ENCODE measurements around the gene CHID1.

The CHID1 gene

DNA sequence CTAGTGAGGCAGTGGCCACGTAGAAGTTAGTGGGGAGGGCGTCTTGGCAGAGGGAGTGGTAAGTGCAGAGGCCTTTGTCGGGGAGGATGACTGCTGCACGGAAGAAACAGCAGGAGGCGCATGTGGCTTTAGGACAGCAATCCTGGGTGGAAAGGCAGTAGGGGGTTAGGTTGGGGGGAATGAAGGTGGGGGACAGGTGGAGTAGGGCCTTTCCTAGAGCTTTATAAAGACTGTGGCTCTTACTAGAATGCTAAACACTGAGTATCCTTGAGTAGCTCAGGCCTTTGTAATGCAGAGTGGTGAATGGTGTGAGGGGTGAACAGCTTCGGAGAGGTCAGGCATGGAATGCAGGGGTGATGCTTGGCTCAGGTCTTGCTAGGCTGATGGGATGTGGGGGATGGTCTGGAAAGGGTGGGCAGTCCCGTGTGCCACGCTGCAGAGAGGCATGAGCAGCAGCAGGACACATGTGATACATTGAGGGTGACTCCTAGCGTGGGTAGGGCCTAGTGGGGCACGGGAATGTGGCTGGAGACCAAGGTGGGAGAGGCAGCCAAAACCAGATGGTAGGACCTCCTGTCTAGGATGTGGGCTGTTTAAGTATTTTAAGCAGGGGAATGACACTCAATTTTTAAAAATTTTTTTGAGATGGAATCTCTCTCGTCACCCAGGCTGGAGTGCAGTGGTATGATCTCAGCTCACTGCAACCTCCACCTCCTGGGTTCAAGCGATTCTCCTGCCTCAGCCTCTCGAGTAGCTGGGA, 34.3 kb upstream of the CHID1 start:
- Histone ChIP-seq H3K4me1 (peaks cover 43% of the 10 kb centered on the region), H3K36me3 (replicated peaks) (peaks cover 23% of the 10 kb centered on the region), H3K27me3 (ENCODE audit: low read depth) (no peaks in the 10 kb centered on the region), H3K9me3 (peaks cover 12% of the 10 kb centered on the region), H3K4me3 (no peak overlapping the region)
- peak; percentile 82 to 83 for DNase-seq (ENCODE audit: low spot score in 2 of 2)
- in situ Hi-C loops (cut with MboI; ENCODE audit: low sequenced_read_pairs) = no loop called here

- Histone ChIP-seq H3K4me1 (peaks cover 46% of the 10 kb centered on the region), H3K9me3 (peaks cover 2% of the 10 kb centered on the region; the same call in 1 of the 2 replicates), H3K27me3 (ENCODE audit: low read depth) (no peaks in the 10 kb centered on the region), H3K36me3 (replicated peaks) (peaks cover 15% of the 10 kb centered on the region), H3K4me3 (no peak overlapping the region)
- no peak for DNase-seq (ENCODE audit: low spot score in 2 of 2)
- in situ Hi-C loops (cut with MboI; ENCODE audit: low sequenced_read_pairs) = no loop called here
These were observed 32.2 kb upstream of the CHID1 start for GRCh38 chr11:942823-943222.

DNA sequence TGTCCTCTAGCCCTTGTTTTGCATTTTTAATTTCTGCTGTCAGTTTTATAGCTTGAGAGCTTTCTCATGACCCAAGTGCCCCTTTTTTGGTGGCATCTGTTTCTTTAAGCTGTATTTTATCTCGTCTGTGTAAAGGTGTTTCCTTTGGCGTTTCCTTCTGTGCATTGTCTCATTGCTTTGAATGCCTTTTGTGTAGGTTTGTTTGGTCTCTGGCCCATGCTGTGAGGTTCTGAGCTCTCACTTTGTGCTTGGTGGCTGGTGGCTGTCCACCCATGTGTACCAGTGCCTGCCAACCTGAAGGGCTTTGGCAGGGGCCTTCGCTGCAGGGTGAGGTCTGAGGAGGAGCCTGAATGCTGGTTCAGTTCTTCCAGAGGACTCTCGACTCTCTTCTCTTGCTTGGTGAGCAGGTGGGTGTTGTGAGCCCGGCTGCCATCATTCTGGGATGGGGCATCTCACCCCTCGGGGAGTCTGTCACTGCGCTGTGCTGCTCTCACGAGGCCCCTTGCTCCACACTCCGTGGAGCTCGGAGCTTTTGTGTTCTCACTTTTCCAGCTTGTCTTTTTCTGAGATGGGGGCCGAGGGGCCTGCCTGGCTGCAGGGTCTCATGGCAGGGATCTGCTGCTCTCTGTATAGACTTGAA, 30.0 kb upstream of the CHID1 start:
- H3K4me1 ChIP-seq = peaks cover 44% of the 10 kb centered on the region
- DNase-seq (ENCODE audit: low spot score in 2 of 2) = no peak
- in situ Hi-C loops (cut with MboI; ENCODE audit: low sequenced_read_pairs) = no loop called here

DNA sequence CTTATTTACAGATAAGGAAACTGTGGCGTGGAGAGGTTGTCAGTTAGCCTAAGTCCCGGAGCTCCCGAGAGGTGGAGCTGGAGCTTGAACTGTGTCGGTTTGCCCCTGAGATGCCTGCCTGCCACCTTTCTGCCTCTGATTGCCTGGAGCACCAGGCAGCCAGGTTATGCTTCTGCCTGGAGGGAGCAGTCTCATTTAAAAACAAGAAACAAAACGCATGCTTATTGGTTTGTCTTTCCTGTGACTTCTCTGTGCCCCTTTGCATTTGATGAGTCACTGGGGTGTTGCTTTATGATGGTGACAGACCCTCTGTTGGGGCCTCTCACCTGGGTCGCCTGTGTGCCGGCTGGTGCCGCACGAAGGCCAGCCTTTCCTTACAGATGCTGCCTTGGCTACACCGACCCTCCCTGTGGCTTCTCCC, 27.2 kb upstream of the CHID1 start:
- in situ Hi-C loops (cut with MboI; ENCODE audit: low sequenced_read_pairs) = no loop called here
- H3K27me3 ChIP-seq (ENCODE audit: low read depth) = no peaks in the 10 kb centered on the region
- peaks cover 46% of the 10 kb centered on the region for H3K4me1 ChIP-seq
- H3K36me3 ChIP-seq (replicated peaks) = no peaks in the 10 kb centered on the region
- H3K9me3 ChIP-seq = no peaks in the 10 kb centered on the region
- DNase-seq (ENCODE audit: low spot score in 2 of 2) = no peak
- no peak overlapping the region for H3K4me3 ChIP-seq

More for the DNA sequence above, 30.0 kb upstream of the CHID1 start:
- Histone ChIP-seq H3K36me3 (replicated peaks) (peaks cover 6% of the 10 kb centered on the region; the same call in 1 of the 2 replicates), H3K4me3 (no peak overlapping the region), H3K9me3 (no peaks in the 10 kb centered on the region), H3K27me3 (ENCODE audit: low read depth) (no peaks in the 10 kb centered on the region)

- Histone ChIP-seq H3K4me1 (peaks cover 49% of the 10 kb centered on the region), H3K36me3 (replicated peaks) (no peaks in the 10 kb centered on the region), H3K27me3 (ENCODE audit: low read depth) (no peaks in the 10 kb centered on the region), H3K4me3 (no peak overlapping the region), H3K9me3 (no peaks in the 10 kb centered on the region)
- DNase-seq (ENCODE audit: low spot score in 2 of 2) = no peak
- in situ Hi-C loops (cut with MboI; ENCODE audit: low sequenced_read_pairs) = no loop called here
These were observed 25.6 kb upstream of the CHID1 start for GRCh38 chr11:936199-936598.

DNA sequence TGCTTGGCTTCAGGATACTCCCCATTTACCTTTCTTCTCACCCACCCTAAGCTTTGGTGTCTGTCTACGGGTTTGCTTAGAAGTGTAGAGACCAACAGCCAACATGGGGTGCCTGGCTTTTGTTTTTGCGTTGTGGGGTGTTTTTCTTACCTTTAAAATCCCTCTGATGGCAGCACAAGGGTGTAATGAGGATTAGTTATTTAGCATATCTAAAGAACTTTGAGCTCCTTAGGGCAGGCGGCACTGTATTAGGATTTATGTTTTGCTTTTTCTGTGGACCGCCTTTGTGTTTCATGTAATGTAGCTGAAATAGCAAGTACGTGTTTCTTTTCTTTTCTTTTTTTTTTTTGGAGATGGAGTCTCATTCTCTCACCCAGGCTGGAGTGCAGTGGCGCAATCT, 23.9 kb upstream of the CHID1 start:
- peak; percentile 71 to 99 for DNase-seq (ENCODE audit: low spot score in 2 of 2)
- H3K4me3 ChIP-seq = peak overlapping the region; percentile 4; the same call in 1 of the 2 replicates
- no peaks in the 10 kb centered on the region for H3K36me3 ChIP-seq (replicated peaks)
- no peaks in the 10 kb centered on the region for H3K9me3 ChIP-seq
- H3K27me3 ChIP-seq (ENCODE audit: low read depth) = no peaks in the 10 kb centered on the region
- in situ Hi-C loops (cut with MboI; ENCODE audit: low sequenced_read_pairs) = no loop called here
- H3K4me1 ChIP-seq = peaks cover 42% of the 10 kb centered on the region

- H3K9me3 ChIP-seq = no peaks in the 10 kb centered on the region
These were observed 23.3 kb upstream of the CHID1 start for GRCh38 chr11:933936-934335.

GRCh38 chr11:933142-933851, 22.7 kb upstream of the CHID1 start:
- Histone ChIP-seq H3K9me3 (no peaks in the 10 kb centered on the region), H3K27me3 (ENCODE audit: low read depth) (no peaks in the 10 kb centered on the region), H3K4me1 (peaks cover 49% of the 10 kb centered on the region), H3K4me3 (no peak overlapping the region), H3K36me3 (replicated peaks) (0 out of 2 replicates have a peak, but pooled peaks cover 5% of the 10 kb centered on the region)
- in situ Hi-C loops (cut with MboI; ENCODE audit: low sequenced_read_pairs) = no loop called here
- no peak for DNase-seq (ENCODE audit: low spot score in 2 of 2)

More at GRCh38 chr11:933936-934335, 23.3 kb upstream of the CHID1 start:
- Histone ChIP-seq H3K36me3 (replicated peaks) (0 out of 2 replicates have a peak, but pooled peaks cover 2% of the 10 kb centered on the region), H3K4me1 (peaks cover 42% of the 10 kb centered on the region), H3K27me3 (ENCODE audit: low read depth) (no peaks in the 10 kb centered on the region), H3K4me3 (no peak overlapping the region)
- no peak for DNase-seq (ENCODE audit: low spot score in 2 of 2)
- in situ Hi-C loops (cut with MboI; ENCODE audit: low sequenced_read_pairs) = no loop called here

- H3K9me3 ChIP-seq = no peaks in the 10 kb centered on the region
- H3K27me3 ChIP-seq (ENCODE audit: low read depth) = no peaks in the 10 kb centered on the region
- H3K36me3 ChIP-seq (replicated peaks) = peaks cover 9% of the 10 kb centered on the region
- H3K4me1 ChIP-seq = peaks cover 55% of the 10 kb centered on the region
- no peak overlapping the region for H3K4me3 ChIP-seq
- peak in 1 of 2 experiments; percentile 50 for DNase-seq (ENCODE audit: low spot score in 2 of 2)
- in situ Hi-C loops (cut with MboI; ENCODE audit: low sequenced_read_pairs) = no loop called here
These were observed 21.8 kb upstream of the CHID1 start for GRCh38 chr11:932435-932834.

GRCh38 chr11:931385-931784, 20.8 kb upstream of the CHID1 start:
- Histone ChIP-seq H3K4me3 (no peak overlapping the region), H3K36me3 (replicated peaks) (peaks cover 16% of the 10 kb centered on the region), H3K9me3 (no peaks in the 10 kb centered on the region), H3K27me3 (ENCODE audit: low read depth) (no peaks in the 10 kb centered on the region), H3K4me1 (peaks cover 62% of the 10 kb centered on the region)
- in situ Hi-C loops (cut with MboI; ENCODE audit: low sequenced_read_pairs) = no loop called here
- DNase-seq (ENCODE audit: low spot score in 2 of 2) = no peak

GRCh38 chr11:929405-929804, 18.8 kb upstream of the CHID1 start:
- Histone ChIP-seq H3K27me3 (ENCODE audit: low read depth) (no peaks in the 10 kb centered on the region), H3K4me3 (no peak overlapping the region), H3K4me1 (peaks cover 56% of the 10 kb centered on the region), H3K9me3 (no peaks in the 10 kb centered on the region), H3K36me3 (replicated peaks) (peaks cover 16% of the 10 kb centered on the region)
- in situ Hi-C loops (cut with MboI; ENCODE audit: low sequenced_read_pairs) = no loop called here
- no peak for DNase-seq (ENCODE audit: low spot score in 2 of 2)

GRCh38 chr11:928786-929185, 18.2 kb upstream of the CHID1 start:
- Histone ChIP-seq H3K4me3 (no peak overlapping the region), H3K9me3 (no peaks in the 10 kb centered on the region), H3K36me3 (replicated peaks) (peaks cover 16% of the 10 kb centered on the region), H3K4me1 (peaks cover 49% of the 10 kb centered on the region), H3K27me3 (ENCODE audit: low read depth) (no peaks in the 10 kb centered on the region)
- no peak for DNase-seq (ENCODE audit: low spot score in 2 of 2)
- in situ Hi-C loops (cut with MboI; ENCODE audit: low sequenced_read_pairs) = no loop called here

DNA sequence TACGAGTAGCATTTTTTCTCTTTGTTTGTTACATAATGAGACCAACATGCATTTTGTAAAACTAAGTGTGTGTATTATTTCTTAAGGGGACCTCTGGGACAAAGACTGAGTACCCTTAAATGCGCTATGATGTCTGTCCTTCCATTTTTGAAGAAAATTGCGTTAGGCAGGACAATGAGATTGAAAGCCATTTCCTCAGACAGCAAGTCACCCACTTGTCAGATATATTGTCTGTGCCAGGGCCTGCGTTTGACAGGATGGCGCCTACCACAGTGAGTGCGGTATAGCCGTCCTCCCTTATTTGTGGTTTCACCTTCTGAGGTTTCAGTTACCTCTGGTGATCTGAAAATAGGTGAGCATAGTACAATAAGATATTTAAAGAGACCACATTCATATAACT, 17.3 kb upstream of the CHID1 start:
- Histone ChIP-seq H3K4me3 (peak overlapping the region; percentile 4; the same call in 1 of the 2 replicates), H3K9me3 (no peaks in the 10 kb centered on the region), H3K36me3 (replicated peaks) (peaks cover 16% of the 10 kb centered on the region), H3K4me1 (peaks cover 40% of the 10 kb centered on the region), H3K27me3 (ENCODE audit: low read depth) (no peaks in the 10 kb centered on the region)
- in situ Hi-C loops (cut with MboI; ENCODE audit: low sequenced_read_pairs) = no loop called here
- DNase-seq (ENCODE audit: low spot score in 2 of 2) = peak in 1 of 2 experiments; percentile 61

Data from HAP-1 (cell line).